Measurements from ENCODE around the gene SPPL2A. TPM values are rescaled to one million over a fixed set of nuclear protein-coding genes. Genes with fewer than 3 reads are reported as not detected.

Gene SPPL2A
- total RNA-seq, 1 experiment from 2014 or later = 95.5 TPM

DNA sequence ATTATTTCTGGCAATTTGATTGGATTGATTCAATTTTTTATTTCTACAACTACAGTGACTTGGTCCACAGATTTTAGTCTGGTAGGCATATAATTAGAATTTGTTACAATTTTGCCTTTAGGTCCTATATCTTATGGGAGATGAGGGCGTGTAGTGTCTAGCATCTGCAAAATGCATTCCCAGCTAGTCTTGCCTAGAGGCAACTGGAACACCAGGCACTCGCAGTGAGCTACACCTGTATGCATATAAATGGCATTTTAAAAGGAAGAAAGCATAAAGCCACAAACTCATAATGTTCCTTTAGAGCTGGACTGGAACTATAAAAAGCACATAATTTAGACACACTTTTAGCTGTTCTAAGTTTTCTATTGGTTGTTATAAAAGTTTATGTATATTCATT is 17.9 kb upstream of the SPPL2A start:
- no peak for DNase-seq
- H3K4me3 ChIP-seq = no peak overlapping the region

DNA sequence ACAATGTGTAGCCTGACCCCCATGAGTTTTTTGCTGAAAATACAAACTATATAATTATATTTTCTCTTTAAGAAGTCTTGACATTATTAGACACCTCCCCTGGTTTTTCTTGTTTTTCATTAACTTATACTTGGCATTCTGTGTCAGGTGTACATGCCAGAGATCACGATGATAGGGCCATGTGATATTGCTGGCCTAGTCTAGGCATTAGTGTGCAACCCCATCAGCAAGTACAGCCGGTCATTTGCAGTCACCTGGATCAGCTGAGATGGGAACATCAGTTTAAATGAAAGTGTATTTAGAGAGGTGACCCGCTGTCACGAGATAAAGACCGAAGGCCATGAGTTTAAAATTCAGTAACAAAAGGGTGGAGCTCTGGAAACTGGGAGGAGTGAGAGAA is 12.6 kb upstream of the SPPL2A start:
- H3K27me3 ChIP-seq = no peaks in the 10 kb centered on the region
- DNase-seq = no peak
- H3K4me3 ChIP-seq = no peak overlapping the region
- no peaks in the 10 kb centered on the region for H3K9me3 ChIP-seq
- no peaks in the 10 kb centered on the region for H3K36me3 ChIP-seq

More for the DNA sequence above, 17.9 kb upstream of the SPPL2A start:
- Histone ChIP-seq H3K36me3 (no peaks in the 10 kb centered on the region), H3K9me3 (no peaks in the 10 kb centered on the region), H3K27me3 (peaks cover 3% of the 10 kb centered on the region; the same call in 1 of the 2 replicates)

DNA sequence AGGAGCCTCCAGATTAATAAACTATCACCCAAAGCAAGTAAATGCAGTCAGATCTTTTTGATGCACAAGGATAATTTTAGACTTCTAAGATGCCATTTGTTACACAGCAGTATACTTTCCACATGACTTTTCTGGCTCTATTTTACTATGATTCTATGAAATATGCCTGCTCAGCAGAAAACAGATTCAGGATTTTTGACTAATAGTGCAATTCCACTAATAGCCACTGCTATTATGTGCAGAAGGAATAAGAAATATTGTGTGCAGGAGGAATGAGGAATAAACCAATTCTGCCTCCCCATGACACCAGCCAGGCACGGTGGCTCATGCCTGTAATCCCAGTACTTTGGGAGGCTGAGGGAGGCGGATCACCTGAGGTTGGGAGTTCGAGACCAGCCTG is 11.5 kb upstream of the SPPL2A start:
- no peaks in the 10 kb centered on the region for H3K9me3 ChIP-seq
- H3K4me3 ChIP-seq = no peak overlapping the region
- no peaks in the 10 kb centered on the region for H3K36me3 ChIP-seq

DNA sequence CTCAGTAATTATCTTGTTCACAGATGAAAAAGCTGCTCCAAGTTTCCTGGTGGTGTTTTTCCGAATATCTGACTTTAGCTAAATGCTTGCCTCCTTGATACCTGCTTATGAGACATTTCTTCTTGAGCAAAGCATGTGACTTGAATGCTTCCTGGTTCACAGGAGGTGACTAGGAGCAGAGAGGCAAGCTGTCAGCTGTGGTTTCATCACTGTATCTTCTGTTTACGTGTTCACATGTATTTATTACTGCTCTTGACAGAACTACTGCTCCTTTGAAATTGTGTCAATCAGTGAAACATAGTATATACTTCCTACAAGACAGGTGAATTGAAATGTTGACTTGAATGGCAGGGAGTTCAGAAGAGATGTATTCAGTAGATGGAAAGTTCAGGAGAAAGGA is 8.9 kb upstream of the SPPL2A start:
- Histone ChIP-seq H3K27me3 (no peaks in the 10 kb centered on the region), H3K9me3 (no peaks in the 10 kb centered on the region), H3K36me3 (no peaks in the 10 kb centered on the region), H3K4me3 (no peak overlapping the region)
- DNase-seq = no peak

More for the DNA sequence above, 11.5 kb upstream of the SPPL2A start:
- no peaks in the 10 kb centered on the region for H3K27me3 ChIP-seq
- no peak for DNase-seq

DNA sequence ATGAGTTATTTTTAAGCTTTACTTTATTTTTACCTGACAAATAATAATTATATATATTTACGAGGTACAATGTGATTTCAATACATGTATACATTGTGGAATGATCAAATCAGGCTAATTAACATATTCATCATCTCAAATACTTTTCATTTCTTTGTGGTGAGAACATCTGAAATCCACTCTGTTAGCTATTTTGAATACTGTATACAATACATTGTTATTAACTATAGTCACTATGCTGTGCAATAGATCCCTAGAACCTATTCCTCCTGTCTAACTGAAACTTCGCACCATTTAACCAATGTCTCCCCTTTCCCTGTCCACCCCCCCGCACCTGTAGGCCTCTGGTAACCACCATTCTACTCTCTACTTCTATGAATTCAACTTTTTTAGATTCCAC is 7.9 kb upstream of the SPPL2A start:
- no peaks in the 10 kb centered on the region for H3K27me3 ChIP-seq
- H3K9me3 ChIP-seq = no peaks in the 10 kb centered on the region
- DNase-seq = no peak
- no peak overlapping the region for H3K4me3 ChIP-seq
- no peaks in the 10 kb centered on the region for H3K36me3 ChIP-seq

DNA sequence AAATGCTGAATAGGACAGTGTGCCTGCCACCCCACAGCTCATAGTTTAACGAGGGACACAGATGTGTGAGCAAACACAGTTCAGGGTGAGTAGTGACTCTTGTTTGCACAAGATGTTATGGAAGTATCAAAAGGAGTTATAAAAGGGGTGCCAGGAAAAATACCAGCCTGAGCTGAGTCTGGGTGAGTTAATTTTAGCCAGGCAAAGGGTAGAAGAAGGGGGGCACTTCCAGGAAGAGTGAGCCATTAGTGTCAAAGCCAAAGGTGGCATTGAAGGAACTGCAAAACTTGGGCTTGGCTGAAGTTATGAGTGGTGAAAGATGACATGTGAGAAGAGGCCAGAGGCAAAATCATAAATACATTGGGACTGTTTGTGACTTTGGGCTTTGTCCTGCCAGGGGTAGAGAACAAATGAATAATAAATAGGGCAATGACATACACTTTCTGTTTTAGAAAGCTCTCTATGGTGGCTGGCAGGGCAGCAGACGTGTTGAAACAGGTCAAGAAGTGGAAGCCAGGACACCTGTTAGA is 1.9 kb upstream of the SPPL2A start:
- Histone ChIP-seq H3K36me3 (no peaks in the 10 kb centered on the region; the same call in 1 of the 2 replicates), H3K9me3 (no peaks in the 10 kb centered on the region), H3K27me3 (no peaks in the 10 kb centered on the region), H3K4me3 (no peak overlapping the region)
- no peak for DNase-seq

DNA sequence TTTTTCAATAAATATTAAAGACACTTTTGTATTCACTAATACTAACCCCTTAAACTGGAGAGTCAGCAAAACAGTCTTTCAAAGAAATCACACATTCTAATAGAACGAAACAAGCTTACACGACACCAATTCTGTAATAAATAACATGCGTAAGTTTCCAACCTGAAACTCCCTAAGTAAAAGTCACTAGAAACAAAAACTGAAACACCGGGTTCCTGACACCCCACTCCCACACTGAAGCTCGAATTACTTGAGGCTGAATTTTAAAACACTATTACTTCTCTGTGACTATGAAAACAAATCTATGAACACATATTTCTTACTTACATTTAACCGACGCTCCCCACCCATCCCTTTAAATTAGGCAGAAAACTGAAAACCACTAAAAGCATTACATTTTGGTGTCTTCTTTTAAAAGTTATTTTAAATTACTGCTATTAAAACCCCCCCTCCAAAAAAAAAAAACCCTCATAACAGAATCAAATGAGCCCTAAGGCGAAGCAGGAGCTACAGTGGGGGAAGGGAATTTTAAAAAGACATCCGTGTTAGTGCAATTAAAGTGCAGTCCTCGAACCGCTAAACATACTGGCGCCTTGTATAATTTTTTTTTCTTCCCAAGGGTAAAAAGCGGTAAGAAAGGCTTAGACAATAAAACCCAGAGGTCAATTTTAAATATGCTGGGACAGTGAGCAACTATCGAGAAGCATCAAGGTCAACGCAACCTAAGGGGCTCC is 878 bp downstream of the SPPL2A start:
- H3K4me3 ChIP-seq = peak overlapping the region; percentile 80
- H3K27me3 ChIP-seq = no peaks in the 10 kb centered on the region
- peaks cover 5% of the 10 kb centered on the region; the same call in 1 of the 2 replicates for H3K36me3 ChIP-seq
- H3K9me3 ChIP-seq = no peaks in the 10 kb centered on the region
- no peak for DNase-seq

DNA sequence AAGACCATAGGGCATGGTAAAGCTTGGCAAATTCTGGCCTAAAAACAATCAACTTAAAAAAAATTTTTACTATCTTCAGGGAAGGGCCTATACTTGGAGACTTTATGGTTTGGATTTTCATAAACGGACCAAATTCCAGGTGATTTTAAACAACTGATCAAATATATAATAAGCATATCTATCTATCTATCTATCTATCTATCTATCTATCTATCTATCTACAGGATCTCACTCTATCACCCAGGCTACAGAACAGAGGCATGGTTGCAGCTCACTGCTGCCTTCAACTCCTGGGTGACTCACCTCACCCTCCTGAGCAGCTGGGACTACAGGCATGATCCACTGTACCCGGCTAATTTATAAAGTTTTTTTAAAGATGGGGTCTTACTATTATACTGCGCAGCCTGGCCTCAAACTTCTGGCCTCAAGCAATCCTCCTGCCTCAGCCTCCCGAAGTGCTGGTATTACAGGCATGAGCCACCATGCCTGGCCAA is 6.7 kb downstream of the SPPL2A start:
- no peaks in the 10 kb centered on the region for H3K9me3 ChIP-seq
- no peak for DNase-seq
- H3K4me3 ChIP-seq = no peak overlapping the region
- H3K36me3 ChIP-seq = peaks cover 5% of the 10 kb centered on the region; the same call in 1 of the 2 replicates
- no peaks in the 10 kb centered on the region for H3K27me3 ChIP-seq

DNA sequence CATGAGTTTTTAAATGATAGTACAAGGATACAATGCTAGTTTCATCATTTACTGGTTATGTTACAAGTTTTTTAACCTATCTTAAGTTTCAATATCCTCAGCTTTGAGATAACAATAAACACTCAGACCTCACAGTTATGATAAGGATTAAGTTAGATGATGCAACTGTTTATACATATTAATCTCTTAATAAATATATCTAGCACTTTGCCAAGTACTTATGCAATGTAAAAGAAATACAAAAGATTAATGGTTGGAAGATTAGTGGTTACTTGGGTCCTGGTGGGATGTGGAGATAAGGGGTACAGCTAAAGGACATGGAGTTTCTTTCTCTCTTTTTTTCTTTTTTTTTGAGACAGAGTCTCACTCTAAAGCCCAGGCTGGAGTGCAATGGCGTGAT is 12.0 kb downstream of the SPPL2A start:
- DNase-seq = no peak
- no peaks in the 10 kb centered on the region for H3K9me3 ChIP-seq
- H3K36me3 ChIP-seq = no peaks in the 10 kb centered on the region; the same call in 1 of the 2 replicates

DNA sequence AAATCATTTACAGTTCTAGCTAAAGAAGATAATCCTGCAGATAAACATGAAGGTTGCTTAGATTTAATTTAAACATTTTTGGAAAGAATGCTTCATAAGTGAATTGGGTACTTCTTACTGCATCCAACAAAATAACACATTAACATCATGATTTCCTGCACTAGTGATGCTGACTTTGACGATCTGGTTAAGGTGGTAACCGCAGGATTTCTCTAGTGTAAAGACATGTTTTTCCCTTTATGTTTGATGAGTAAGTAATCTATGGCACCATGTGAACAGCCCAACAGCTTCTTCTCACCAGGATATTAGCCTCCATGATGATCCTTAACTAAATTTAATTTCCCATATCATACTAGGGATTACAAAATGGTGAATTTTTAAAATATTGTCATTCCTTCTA is 14.1 kb downstream of the SPPL2A start:
- Histone ChIP-seq H3K9me3 (no peaks in the 10 kb centered on the region), H3K36me3 (peaks cover 6% of the 10 kb centered on the region)

More for the DNA sequence above, 12.0 kb downstream of the SPPL2A start:
- no peak overlapping the region for H3K4me3 ChIP-seq
- H3K27me3 ChIP-seq = no peaks in the 10 kb centered on the region

DNA sequence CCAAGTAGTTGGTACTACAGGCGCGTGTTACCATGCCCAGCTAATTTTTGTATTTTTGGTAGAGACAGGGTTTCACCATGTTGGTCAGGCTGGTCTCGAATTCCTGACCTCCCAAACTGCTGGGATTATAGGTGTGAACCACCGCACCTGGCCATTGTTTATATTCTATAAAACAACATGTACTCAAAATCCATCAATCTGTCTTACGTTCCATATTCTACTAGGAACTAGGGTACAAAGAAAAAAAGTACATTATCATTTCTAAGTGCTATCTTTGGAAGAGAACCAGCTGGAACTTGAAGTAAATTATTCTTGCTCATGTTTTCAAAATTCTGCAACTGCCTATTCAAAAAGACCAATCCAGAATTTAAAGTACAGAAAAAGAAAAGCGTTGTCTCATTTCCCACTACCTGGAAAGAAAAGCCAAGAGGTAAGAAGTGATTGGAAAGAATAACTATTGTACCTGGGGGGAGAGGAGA is 15.2 kb downstream of the SPPL2A start:
- H3K36me3 ChIP-seq = peaks cover 6% of the 10 kb centered on the region
- H3K4me3 ChIP-seq = no peak overlapping the region
- H3K27me3 ChIP-seq = no peaks in the 10 kb centered on the region
- H3K9me3 ChIP-seq = no peaks in the 10 kb centered on the region
- DNase-seq = no peak

More for the DNA sequence above, 14.1 kb downstream of the SPPL2A start:
- Histone ChIP-seq H3K4me3 (no peak overlapping the region), H3K27me3 (no peaks in the 10 kb centered on the region)
- DNase-seq = no peak

DNA sequence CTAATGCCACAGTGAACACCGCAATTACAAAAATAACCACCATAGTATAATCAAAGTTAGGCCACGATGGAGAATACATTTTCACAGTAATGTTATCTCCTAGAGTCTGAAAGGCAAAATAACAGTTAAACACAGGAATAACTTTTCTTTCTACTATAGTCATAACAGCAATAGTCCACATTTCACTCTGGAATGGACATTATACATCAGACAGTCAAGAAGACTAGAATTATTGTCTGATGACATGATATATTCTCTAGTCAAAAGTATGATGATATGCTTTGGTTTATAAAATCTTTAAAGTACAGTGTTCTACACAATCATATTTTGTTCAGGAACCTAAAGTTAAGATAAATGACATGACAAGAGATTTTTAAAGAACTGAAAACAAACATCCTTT is 18.0 kb downstream of the SPPL2A start:
- no peak for DNase-seq
- no peaks in the 10 kb centered on the region for H3K9me3 ChIP-seq
- H3K4me3 ChIP-seq = no peak overlapping the region
- peaks cover 17% of the 10 kb centered on the region for H3K36me3 ChIP-seq
- H3K27me3 ChIP-seq = no peaks in the 10 kb centered on the region

DNA sequence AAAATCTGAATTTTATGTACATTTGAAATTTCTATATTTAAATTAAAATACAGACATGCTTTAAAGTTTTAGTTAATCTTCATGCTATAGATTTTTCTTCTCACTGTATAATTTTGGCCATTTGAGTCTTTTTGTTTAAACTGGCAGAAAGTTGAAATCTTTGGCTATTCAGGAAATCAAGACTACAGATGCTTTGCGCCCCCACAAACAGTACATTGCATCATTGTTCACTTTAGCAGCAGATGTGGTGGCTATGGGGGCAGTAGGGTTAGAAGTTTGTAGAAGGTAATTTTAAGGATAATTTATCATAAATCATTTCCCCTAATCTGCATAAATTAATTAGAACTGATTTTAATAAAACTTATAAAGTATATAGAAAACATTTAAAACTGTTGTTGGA is 20.9 kb downstream of the SPPL2A start:
- Histone ChIP-seq H3K36me3 (peaks cover 25% of the 10 kb centered on the region), H3K4me3 (no peak overlapping the region)
- no peak for DNase-seq

DNA sequence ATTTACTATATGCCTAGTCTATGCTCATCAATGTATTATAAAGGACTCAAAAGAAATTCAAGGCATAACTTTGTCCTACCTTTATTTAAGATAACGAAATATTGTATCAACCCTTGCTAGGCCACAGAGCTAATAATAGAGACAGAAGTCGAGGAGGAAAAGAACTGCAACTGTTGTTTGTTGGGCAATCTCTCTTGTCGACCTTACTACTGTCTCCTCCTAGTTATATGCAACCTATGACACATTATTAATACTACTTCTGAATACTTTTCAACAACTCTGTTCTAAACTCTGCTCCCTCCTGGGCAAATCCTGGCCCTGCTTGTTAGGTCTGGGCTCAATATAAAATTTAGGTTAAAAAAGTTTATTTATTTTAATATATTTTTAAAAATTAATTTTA is 24.6 kb downstream of the SPPL2A start:
- no peak for DNase-seq
- H3K4me3 ChIP-seq = no peak overlapping the region
- peaks cover 35% of the 10 kb centered on the region for H3K36me3 ChIP-seq

More for the DNA sequence above, 20.9 kb downstream of the SPPL2A start:
- Histone ChIP-seq H3K9me3 (no peaks in the 10 kb centered on the region), H3K27me3 (no peaks in the 10 kb centered on the region)

DNA sequence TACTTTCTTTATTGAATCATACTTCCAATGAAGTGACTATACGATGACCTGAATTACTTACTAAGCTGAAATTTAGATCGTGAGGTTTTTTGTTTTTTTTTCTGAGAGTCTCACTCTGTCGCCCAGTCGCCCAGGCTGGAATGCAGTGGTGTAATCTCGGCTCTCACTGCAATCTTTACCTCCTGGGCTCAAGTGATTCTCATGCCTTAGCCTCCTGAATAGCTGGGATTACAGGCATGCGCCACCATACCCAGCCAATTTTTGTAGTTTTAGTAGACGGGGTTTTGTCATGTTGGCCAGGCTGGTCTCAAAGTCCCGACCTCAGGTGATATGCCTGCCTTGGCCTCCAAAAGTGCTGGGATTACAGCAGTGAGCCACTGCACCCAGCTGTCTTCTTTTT is 28.7 kb downstream of the SPPL2A start:
- DNase-seq = no peak
- no peak overlapping the region for H3K4me3 ChIP-seq
- H3K36me3 ChIP-seq = peaks cover 53% of the 10 kb centered on the region
- H3K9me3 ChIP-seq = no peaks in the 10 kb centered on the region
- no peaks in the 10 kb centered on the region for H3K27me3 ChIP-seq

More for the DNA sequence above, 24.6 kb downstream of the SPPL2A start:
- H3K9me3 ChIP-seq = no peaks in the 10 kb centered on the region
- H3K27me3 ChIP-seq = no peaks in the 10 kb centered on the region

DNA sequence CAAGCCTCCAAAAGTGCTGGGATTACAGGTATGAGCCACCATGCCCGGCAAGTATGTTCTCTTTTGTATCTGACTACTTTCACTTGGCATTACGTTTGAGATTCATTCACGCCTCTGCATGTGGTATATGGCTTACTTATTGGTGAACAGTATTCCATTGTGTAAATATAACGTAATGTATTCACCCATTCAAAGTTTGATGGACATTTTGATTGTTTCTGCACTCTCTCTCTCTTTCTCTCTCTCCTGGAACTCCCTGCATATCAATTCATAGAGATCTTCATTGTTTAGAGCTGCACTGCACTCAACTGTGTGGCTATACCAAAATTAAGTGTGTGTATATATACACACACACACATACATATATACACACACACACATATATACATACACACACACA is 30.4 kb downstream of the SPPL2A start:
- H3K4me3 ChIP-seq = no peak overlapping the region
- peaks cover 48% of the 10 kb centered on the region for H3K36me3 ChIP-seq
- no peaks in the 10 kb centered on the region for H3K9me3 ChIP-seq
- no peaks in the 10 kb centered on the region for H3K27me3 ChIP-seq
- no peak for DNase-seq

DNA sequence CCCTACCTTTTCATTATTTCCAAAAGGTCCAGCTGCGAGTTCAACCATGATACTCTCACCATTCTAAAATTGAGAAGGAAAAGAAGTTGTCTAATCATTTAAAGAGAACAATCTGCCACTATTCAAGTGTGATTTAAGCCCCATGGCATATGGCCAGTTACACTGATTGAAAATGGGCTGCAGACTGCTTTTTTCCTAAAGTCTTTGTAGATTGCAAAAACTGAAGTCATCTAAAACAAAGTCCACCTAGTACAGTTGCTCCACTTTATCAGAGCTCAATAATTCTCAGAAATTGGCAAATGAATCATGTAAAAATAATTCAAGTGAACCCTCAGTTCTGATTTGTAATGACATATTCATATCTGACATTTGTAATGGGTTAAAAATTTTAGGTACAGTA is 39.2 kb downstream of the SPPL2A start:
- H3K36me3 ChIP-seq = peaks cover 37% of the 10 kb centered on the region
- H3K9me3 ChIP-seq = no peaks in the 10 kb centered on the region
- no peaks in the 10 kb centered on the region for H3K27me3 ChIP-seq
- no peak for DNase-seq
- H3K4me3 ChIP-seq = no peak overlapping the region

DNA sequence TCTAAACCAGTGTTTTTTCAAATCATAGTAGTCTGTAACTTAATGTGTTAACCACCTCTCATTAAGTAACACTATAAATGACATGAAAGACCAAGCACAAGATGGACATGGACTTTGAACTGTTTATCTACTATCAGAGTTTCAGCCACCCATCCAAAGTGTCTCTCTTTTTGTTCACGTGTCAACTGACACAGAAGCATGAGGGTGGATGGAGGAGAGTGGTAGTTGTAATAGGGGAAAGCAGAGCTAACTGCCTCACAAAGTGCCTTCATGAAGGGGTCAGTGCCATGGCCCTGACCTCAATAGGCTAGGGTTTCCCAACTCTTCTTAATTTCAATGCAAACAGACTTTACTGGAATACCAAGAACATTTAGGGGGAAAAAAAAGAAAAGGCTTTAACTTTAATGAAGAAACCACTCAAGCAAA is 46.8 kb downstream of the SPPL2A start:
- no peaks in the 10 kb centered on the region for H3K27me3 ChIP-seq
- no peak for DNase-seq
- H3K36me3 ChIP-seq = peaks cover 31% of the 10 kb centered on the region

More for the DNA sequence above, 46.8 kb downstream of the SPPL2A start:
- no peaks in the 10 kb centered on the region for H3K9me3 ChIP-seq
- H3K4me3 ChIP-seq = no peak overlapping the region

Measured in MG63 (cell line).